NCI-H1694 treated with DMSO at 0.1 percent for 48 hours (cell line): ENCODE data around the gene RAD51C.
"Not testable (repeated sequence)": the region's sequence is repeated elsewhere in the genome, so short reads cannot be mapped to it uniquely, and the experiment has no call there.

Experiments used
- DNase-seq: peaks from one replicate; lab custom pipeline; 2025; lab: John Stamatoyannopoulos, UW

The RAD51C gene

GRCh38 chr17:58692239-58693055 lies at the start of gene RAD51C:
Gene RAD51C (plus strand): TSS chr17:58692602. CDS start chr17:58692644, 42 bp downstream.
- DNase-seq: peak; percentile 80

DNA sequence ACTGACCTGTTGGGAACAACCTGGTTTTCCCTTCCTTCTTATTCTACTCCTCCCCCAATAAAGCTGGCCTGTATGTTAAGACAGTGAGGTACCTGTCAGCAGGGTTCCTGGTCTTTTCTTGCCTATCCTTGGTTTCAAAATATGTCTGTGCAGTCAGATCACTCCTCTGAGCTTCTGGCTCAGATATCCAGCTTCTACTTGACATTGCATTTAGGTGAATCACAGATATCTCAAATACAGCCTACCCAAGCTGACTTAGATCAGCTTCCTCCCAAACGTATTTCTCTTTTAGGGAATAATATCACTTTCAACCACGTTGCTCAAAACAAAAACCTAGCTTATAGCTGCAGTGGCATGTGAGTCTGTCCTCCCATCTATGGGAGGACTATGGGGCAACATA lies 49.3 kb upstream of the RAD51C start:
- no peak for DNase-seq

- DNase-seq: no peak
Measured at GRCh38 chr17:58648236-58648635, 44.2 kb upstream of the RAD51C start.

DNA sequence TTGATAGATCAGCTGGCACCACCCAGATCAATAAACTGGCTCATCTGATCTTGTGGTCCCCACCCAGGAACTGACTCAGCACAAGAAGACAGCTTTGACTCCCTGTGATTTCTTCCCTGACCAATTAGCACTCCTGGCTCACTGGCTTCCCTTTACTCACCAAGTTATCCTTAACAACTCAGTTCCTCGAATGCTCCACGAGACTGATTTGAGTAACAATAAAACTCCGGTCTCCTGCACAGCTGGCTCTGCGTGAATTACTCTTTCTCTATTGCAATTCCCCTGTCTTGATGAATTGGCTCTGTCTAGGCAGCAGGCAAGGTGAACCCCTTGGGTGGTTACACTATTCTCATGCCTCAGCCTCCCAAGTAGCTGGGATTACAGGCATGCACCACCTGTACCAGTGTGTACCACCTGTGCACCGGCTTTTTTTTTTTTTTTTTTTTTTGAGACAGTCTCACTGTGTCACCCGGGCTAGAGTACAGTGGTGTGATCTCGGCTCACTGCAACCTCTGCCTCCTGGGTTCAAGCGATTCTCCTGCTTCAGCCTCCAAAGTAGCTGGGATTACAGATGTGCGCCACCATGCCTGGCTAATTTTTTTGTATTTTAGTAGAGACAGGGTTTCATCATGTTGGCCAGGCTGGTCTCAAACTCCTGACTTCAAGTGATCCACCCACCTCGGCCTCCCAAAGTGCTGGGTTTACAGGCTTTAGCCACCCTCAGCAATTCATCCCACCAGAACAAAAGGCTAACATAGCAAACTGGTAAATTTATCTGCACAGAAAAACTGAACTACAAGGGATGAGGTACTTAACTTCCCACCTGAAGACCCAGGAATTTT lies 34.2 kb upstream of the RAD51C start:
- not testable (repeated sequence) for DNase-seq

GRCh38 chr17:58658804-58659713 lies 33.3 kb upstream of the RAD51C start:
- DNase-seq: peak; percentile 51

DNA sequence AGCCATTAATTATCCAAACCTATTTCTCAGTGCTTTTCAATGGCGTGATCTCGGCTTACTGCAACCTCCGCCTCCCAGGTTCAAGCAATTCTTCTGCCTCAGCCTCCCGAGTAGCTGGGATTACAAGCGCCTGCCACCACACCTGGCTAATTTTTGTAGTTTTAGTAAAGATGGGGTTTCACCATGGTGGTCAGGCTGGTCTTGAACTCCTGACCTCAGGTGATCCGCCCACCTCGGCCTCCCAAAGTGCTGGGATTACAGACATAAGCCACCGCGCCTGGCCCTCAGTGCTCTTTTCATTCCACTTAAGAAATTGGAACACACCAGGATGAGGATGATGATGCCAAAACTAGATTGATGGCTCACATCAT lies 32.7 kb upstream of the RAD51C start:
- DNase-seq: not testable (repeated sequence)

DNA sequence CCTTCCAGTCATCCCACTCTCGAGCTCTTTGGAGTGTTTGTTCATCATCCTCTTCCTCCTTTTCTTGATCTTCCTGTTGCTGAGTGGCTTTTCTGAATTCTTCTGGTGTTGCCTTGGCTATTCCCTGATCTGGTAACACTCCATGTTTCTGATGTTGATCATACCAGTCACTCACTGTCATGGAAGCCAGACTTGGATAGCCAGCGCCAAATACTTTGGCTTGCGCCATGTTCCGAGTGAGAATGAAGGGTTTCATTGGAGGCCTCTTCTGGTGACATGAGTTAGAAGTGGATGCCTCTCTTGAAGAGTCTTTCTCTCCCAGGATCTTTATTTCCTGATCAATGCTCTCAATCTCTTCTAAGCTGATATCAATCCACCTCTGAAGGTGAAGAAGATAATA lies 31.8 kb upstream of the RAD51C start:
- DNase-seq: no peak

- no peak for DNase-seq
Measured at GRCh38 chr17:58661499-58661898, 30.9 kb upstream of the RAD51C start.

GRCh38 chr17:58664302-58664701 lies 28.1 kb upstream of the RAD51C start:
- no peak for DNase-seq

- no peak for DNase-seq
Measured at GRCh38 chr17:58665946-58666857, 26.2 kb upstream of the RAD51C start.

GRCh38 chr17:58666858-58667267 lies 25.5 kb upstream of the RAD51C start:
- DNase-seq: no peak

GRCh38 chr17:58667934-58668597 lies 24.3 kb upstream of the RAD51C start:
- DNase-seq: no peak

GRCh38 chr17:58668598-58668935 lies 23.8 kb upstream of the RAD51C start:
- DNase-seq: no peak

GRCh38 chr17:58669853-58670252 lies 22.5 kb upstream of the RAD51C start:
- DNase-seq: no peak

GRCh38 chr17:58671969-58672368 lies 20.4 kb upstream of the RAD51C start:
- no peak for DNase-seq

DNA sequence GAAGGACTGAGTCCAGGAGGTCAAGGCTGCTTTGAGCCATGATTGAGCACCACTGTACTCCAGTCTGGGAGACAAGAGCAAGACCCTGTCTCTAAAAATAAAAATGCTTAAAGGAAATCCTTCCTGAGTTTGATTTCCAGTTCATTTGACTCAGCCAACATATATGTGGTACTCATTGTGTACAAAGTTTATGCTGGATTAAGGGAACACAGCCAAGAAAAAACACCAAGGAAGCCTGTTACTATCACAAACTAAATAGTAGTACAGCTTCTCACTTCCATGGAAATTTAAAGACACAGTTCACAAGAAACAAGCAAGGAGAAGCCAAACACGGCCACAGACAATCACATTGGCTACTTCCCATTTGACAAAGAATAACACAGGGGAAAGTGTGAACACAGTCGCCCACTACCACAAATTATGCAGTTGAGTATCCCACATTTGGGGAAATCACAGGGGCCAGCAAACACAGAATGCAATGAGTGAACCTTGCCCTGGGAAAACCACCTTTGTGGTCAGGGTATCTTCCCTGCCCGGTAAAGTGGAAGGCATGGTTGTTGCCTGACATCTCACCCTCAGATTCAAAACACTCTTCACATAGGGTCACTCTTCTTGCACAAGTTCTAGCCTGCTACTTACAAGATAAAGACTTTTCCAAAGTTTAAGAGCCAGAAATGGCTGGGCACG lies 15.1 kb upstream of the RAD51C start:
- no peak for DNase-seq

GRCh38 chr17:58678287-58678686 lies 14.1 kb upstream of the RAD51C start:
- DNase-seq: not testable (repeated sequence)

- no peak for DNase-seq
Measured at GRCh38 chr17:58679263-58680037, 13.0 kb upstream of the RAD51C start.

DNA sequence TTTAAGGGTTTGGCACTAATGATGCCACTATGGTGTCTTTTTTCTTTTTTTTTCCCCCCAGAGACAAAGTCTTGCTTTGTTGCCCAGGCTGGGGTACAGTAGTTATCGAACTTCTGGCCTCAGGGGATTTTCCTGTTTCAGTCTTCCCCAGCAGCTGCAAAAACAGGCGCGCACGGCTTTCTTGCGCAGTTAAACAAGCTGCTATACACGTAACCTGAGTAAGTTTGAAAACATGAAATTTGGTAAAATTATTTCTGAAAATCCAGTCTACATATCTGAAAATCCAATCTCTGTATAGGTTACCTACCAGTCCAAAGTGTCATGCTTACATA lies 12.4 kb upstream of the RAD51C start:
- DNase-seq: no peak
